GM21447 (cell line): ENCODE measurements around the gene PRAMEF17.
"Not testable (repeated sequence)": the region's sequence is repeated elsewhere in the genome, so short reads cannot be mapped to it uniquely, and the experiment has no call there.

Experiments
- ATAC-seq: cut with Tn5 transposase; IDR thresholded peaks from one replicate; pipeline ENCODE4 v1.9.1; 2021; ENCODE audit not compliant: unreplicated experiment

PRAMEF17 gene, protein sequence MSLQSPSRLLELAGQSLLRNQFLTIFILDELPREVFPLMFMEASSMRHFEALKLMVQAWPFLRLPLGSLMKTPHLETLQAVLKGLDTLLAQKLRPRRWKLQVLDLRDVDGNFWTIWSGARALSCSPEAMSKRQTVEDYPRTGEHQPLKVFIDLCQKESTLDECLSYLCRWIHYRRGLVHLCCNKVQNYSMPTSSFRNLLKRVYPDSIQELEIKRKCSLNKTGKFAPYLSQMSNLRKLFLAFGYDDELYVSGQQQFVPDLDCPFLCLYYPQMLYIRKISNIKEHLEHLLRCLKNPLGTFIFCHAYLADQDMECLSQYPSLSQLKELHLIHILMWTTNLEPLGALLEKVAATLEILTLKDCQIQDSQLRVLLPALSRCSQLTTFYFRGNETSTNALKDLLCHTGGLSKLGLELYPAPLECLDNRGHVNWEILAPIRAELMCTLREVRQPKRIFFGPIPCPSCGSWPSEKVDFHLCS

DNA sequence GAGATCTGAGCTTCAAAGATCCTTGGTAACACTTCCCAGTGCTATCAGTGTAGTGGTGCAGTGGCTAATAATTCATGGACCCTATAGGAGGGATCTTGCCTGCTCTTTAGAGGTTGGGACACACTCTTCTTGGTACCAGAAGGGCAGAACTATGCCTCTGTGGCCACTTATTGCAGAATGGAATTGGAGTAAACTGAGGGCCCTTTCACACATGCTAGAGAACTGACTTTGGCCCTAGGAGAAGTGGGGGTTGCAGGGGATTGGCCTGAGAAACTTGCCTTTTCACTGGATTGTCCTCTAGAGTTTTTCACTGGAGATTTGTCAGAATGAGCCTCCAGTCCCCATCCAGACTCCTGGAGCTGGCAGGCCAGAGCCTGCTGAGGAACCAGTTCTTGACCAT, at the start of gene PRAMEF17:
PRAMEF17 (plus strand) TSS at position 301 of the 400 bp plus-strand sequence; CDS start at position 327, 26 bp downstream.
- not testable (repeated sequence) for ATAC-seq

DNA sequence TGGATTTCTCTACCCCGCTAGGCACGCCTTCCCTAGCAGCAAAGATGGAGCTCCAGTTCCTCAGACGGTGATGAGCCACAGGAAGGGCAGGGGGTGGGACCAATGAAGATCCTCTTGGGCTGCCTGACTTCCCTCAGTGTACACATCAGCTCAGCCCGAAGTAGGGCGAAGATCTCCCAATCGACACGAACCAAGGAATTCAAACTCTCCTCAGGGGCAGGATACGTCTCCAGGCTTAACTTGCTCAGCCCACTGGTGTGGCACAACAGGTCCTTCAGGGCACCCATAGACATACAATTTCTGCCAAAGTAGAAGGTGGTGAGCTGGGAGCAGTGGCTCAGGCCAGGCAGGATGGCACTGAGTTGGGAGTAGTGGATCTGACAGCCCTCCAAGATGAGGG, 46.9 kb upstream of the PRAMEF17 start:
- ATAC-seq: not testable (repeated sequence)

DNA sequence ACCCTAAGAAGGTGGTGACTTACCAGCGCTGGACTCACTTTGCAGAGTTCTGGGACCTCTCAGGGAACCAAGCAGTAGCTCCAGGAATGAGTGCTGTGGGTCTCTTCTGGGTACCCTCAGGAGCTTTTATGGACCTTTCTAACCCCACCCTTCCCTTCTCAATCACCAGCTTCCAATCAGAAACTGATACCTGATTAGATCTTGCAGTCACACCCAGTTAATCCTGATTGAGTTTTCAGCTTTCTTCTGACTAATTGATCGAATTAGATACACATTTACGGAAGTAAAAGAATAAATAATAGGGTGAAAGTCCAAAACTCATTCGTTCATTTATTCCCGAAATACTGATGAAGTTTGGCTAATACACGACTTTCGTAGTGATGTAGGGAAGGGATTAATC, 42.4 kb upstream of the PRAMEF17 start, which contains the start of gene PRAMEF14:
PRAMEF14 (minus strand) TSS at position 101 of the 400 bp plus-strand sequence. CDS start 1,820 bp downstream, outside the sequence.
- not testable (repeated sequence) for ATAC-seq

DNA sequence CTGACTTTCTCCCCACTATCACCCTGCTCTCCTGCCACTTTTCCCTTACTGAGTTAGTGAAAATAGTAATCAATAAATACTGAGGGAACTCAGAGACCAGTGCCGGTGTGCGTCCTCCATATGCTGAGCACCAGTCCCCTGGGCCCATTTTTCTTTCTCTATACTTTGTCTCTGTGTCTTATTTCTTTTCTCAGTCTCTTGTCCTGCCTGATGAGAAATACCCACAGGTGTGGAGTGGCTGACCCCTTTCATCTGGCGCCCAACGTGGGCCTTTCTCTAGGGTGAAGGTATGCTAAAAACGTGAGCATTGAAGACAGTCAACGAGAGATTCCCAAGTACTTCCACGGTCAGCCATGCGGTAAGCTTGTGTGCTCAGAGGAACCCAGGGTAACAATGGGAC, 36.0 kb upstream of the PRAMEF17 start:
- not testable (repeated sequence) for ATAC-seq

DNA sequence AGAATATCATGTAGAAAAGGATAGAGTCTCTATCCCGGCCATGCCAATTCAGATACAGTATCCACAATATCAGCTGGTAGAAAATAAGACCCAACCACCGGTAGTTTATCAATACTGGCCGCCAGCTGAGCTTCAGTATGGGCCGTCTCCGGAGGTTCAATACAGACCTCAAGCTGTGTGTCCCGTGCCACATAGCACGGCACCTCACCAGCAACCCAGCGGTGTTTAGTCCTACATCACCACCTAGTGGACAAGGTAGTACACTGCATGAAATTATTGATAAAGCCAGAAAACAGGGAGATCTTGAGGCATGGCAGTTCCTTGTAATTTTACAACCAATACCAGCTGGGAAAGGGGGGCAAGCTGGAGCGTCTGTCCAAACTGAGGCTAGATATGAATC, 35.0 kb upstream of the PRAMEF17 start:
- ATAC-seq: not testable (repeated sequence)

DNA sequence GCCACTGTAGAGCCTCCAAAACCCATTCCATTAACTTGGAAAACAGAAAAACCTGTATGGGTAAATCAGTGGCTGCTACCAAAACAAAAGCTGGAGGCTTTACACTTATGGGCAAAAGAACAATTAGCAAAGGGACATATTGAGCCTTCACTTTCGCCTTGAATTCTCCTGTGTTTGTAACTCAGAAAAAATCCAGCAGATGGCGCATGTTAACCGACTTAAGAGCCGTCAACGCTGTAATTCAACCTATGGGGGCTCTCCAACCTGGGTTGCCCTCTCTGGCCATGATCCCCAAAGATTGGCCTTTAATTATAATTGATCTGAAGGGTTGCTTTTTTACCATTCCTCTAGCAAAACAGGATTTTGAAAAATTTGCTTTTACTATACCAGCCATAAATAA, 32.7 kb upstream of the PRAMEF17 start:
- not testable (repeated sequence) for ATAC-seq

DNA sequence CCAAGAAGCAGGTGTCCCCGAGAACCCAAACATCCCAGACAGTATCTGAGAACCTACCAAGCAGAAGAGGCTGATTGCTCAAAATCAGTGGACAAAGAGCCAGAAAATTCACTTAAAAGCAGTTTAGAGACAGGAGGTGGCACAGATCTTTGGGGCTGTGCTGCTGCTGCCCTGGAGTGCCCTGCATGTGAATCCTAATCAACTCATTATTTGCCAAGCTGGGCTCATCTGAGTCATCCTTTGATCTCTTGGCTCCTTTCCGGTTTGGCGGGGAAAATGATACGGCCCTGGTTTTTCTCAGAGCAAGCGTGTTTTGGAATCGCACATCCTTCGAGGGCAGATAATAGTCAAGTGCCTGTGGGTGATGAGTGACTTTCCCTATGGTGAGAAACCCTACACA, 27.1 kb upstream of the PRAMEF17 start:
- not testable (repeated sequence) for ATAC-seq

DNA sequence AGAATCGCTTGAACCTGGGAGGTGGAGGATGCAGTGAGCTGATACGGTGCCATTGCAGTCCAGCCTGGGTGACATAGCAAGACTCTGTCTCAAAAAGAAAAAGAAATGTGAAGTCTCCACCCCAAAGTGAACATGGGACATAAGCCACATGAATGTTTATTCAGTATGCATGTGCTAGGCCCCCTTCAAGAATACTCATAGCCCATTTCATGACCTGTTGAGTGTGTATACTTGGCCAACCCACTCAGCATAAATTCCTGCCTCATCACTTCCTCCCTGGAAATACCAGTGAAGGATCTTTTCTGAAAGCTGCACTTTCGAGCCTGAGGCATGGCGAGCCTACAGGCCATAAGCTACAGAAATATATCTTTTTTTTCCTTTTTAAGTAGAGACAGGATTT, 24.5 kb upstream of the PRAMEF17 start:
- not testable (repeated sequence) for ATAC-seq

DNA sequence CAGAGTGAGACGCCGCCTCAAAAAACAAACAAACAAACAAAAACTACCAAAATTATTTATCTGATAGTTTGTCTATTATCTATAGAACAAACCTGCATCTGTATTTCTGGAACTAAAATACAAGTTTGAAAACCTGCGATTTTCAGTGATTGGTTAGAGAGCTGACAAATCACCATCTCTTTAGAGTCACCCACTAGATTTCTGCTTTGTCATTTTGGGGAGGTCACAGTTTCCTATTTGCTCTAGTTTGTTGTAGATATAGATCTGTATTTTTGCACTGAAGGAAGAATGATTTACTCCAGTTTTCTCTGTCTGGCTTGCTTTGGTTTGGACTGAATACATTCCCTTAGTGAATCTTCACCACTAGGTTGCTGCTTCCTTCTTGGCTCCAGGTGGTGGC, 22.9 kb upstream of the PRAMEF17 start:
- not testable (repeated sequence) for ATAC-seq

DNA sequence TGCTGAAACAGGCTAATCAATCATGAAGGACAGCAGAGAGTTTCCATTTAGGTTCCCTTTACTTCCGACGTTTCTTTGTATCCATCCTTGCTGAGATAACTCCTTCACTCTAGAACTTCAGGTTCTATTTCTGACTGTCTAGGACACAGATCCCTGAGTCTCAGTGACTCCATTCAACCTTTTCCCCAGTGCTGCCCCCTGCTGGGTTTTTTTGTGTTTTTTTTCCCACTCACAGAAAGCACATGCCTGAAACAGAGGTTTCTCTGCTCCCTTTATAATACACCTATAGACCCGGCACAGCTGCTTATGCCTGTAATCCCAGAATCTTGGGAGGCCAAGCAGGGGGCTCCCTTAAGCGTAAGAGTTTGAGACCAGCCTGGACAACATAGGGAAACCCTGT, 20.9 kb upstream of the PRAMEF17 start:
- not testable (repeated sequence) for ATAC-seq

DNA sequence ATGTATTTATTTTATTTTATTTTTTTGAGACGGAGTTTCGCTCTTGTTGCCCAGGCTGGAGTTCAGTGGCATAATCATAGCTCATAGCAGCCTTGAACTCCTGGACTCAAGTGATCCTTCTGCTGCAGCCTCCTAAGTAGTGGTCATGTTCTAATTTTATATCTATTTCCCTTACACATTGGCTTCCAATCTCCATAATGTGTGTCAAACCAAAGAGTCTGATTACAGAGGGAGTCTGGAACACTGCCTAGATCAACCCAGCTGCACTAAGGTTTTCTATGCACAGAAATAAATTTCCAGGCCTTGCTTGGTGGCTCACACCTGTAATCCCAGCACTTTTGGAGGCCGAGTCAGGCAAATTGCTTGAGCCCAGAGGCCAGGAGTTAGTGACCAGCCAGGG, 10.4 kb upstream of the PRAMEF17 start:
- not testable (repeated sequence) for ATAC-seq

DNA sequence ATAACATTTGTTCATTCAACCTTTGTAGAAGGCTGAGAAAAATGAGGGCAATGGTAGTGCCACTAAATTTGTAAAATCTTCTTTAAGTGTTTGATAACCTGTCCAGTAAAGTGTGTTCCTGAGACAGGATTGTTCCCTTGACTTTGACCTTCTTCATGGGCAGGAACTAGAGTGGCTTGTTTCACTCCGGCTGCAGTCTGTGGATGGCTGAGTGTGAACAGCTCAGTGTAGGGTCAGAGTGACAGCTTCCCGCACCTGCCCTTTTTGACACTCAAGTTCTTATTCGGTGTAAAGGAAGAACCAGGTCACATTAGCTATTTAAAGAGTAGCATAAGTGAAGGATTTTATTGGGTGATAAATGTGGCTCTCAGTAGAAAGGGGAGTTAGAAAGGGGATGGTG, 9.1 kb upstream of the PRAMEF17 start:
- ATAC-seq: not testable (repeated sequence)

DNA sequence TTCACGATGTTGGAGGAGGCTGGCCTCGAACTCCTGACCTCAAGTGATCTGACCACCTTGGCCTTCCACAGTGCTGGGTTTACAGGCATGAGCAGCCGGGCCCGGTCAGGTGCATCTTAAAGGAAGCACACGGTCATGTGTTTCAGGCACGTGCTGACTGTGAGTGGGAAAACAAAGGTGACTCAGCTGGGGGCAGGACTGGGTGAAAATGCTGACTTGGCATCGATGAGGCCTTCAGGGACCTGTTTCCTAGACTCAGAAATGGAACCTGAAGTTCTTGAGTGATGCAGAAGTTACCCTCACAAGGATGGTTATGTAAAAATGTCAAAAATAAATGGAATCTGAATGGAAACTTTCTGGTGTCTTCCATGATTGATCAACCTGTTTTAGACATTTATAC, 3.6 kb downstream of the PRAMEF17 start:
- ATAC-seq: not testable (repeated sequence)

DNA sequence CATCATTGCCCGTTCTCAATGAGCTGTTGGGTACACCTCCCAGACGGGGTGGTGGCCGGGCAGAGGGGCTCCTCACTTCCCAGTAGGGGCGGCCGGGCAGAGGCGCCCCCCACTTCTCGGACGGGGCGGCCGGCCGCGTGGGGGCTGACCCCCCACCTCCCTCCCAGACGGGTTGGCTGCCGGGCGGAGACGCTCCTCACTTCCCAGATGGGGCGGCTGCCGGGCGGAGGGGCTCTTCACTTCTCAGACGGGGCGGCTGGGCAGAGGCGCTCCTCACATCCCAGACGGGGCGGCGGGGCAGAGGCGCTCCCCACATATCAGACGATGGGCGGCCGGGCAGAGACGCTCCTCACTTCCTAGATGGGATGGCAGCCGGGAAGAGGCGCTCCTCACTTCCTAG, 5.3 kb downstream of the PRAMEF17 start:
- ATAC-seq: not testable (repeated sequence)

DNA sequence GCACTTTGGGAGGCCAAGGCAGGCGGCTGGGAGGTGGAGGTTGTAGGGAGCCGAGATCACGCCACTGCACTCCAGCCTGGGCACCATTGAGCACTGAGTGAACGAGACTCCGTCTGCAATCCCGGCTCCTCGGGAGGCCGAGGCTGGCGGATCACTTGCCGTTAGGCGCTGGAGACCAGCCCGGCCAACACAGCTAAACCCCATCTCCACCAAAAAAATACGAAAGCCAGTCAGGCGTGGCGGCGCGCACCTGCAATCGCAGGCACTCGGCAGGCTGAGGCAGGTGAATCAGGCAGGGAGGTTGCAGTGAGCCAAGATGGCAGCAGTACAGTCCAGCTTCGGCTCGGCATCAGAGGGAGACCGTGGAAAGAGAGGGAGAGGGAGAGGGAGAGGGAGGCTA, 5.9 kb downstream of the PRAMEF17 start:
- ATAC-seq: not testable (repeated sequence)

DNA sequence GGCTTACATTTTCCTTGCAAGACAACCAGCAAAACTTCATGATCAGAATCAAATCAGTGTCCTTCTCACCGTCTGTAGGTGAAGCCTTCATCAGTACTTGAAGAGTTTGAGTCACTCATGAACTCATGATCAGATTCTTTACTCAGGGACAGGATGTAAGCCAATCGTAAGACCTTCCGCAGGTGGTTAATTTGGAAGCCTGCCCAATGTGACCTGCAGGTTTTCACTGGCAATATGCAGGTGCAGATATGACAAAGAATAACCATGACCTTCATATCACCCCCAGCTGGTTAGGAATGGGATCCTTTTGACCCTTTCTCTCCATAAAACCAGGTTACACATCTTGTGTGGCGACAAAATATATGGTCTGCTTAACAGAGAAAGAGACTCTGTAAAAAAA, 18.4 kb downstream of the PRAMEF17 start:
- no peak for ATAC-seq

DNA sequence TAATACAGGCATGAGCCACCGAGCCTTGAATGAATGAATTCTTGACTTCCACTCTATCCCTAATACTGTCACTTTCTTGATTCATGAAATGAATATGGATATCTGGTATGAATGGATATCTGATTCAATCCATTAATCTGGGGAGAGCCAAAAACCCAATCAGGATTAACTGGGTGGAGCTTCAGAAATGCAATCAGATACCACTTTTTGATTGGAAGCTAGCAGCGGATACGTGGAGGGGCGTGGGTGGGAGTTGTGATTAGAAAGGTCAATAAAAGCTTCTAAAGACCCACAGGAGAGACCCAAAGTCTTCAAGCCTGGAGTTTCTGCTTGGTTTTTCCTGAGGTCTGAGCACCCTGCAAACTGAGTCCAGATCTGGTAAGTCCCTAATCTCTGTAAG, 20.7 kb downstream of the PRAMEF17 start, which contains the start of gene PRAMEF20:
PRAMEF20 (plus strand) TSS at position 301 of the 400 bp plus-strand sequence. CDS start 5,905 bp downstream, outside the sequence.
- ATAC-seq: not testable (repeated sequence)

DNA sequence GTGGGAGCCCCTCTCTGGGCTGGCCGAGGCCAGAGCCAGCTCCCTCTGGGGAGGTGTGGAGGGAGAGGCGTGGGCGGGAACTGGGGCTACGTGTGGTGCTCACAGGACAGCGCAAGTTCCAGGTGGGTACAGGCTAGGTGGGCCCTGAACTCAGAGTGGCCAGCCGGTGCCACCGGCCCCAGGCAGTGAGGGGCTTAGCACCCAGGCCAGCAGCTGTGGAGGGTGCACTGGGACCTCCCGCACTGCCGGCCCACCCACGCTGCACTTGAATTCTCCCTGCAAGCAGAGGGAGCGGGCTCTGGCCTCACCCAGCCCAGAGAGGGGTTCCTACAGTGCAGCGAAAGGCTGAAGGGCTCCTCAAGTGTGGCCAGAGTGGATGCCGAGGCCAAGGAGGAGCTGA, 41.1 kb downstream of the PRAMEF17 start:
- no peak for ATAC-seq

DNA sequence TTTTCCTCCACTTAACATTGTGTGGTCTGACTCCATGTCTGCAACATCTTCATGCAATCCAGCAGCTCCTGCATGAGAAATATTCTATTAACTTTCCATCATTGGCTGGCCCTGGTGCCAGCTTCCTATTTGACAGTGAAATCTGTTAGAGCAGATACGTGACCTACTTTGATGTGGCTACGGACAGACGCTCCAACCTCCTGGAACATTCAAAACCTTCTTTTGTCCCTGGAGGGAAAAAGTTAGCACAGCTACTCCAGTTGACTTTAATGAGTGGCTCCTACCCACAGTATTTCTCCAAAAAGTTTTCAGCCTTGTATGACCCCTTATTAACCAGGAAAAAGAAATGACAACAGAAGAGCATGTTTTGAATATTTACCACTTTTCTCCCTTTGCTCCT, 42.8 kb downstream of the PRAMEF17 start:
- ATAC-seq: no peak

DNA sequence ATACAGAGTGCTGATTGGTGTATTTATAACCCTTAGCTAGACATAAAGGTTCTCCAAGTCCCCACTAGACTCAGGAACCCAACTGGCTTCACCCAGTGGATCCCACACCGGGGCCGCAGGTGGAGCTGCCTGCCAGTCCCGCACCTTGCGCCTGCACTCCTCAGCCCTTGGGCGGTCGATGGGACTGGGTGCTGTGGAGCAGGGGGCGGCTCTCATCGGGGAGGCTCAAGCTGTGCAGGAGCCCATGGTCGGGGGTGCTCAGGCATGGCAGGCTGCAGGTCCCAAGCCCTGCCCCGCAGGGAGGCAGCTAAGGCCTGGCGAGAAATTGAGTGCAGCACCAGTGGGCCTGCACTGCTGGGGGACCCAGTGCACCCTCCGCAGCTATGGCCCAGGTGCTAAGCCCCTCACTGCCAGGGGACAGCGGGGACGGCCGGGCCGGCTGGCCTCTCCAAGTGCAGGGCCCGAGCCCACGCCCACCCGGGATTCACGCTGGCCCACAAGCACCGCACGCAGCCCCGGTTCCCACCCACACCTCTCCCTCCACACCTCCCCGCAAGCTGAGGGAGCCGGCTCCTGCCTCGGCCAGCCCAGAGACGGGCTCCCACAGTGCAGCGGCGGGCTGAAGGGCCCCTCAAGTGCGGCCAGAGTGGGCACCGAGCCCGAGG, 44.4 kb downstream of the PRAMEF17 start:
- not testable (repeated sequence) for ATAC-seq

DNA sequence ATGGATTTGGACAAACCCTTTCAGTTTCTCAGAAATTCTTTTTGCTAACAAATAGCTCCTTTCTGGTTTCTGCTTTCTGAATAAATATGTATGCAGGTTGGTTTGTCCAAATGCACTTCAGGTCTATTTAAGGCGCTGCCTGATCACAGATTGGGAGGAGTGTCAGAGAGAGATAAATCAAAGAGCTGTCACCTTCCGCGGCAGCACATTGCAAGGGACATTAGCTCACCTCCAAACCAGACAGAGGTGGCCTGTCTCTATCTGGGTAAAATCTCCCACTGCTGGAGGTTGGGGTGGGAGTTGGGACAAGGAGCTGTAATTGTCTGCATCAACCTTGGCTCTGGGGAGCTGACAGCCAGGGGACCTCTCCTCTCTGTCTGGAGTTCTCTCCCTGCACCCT, 46.0 kb downstream of the PRAMEF17 start:
- ATAC-seq: no peak
